ENCODE measurements around the gene ROBO4.

The ROBO4 gene

DNA sequence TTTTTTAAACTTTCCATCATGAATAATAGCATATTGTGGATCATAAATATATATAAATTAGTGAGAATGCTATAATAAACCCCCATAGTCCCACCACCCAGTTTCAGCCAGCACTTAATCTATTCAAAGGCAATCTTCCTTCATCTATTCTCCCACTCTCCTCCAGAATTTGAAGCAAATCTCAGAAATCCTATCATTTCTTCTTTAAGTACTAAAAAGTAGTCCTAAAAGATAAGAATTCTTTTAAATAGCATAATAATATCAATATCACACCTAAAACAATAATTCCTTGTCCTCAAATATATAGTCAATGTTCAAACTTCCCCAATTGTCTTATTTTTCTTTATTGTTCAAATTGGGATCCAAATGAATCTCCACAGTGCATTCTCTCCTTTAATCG is 57.0 kb downstream of the ROBO4 start:
- no peak for DNase-seq (ENCODE audit: low spot score)

DNA sequence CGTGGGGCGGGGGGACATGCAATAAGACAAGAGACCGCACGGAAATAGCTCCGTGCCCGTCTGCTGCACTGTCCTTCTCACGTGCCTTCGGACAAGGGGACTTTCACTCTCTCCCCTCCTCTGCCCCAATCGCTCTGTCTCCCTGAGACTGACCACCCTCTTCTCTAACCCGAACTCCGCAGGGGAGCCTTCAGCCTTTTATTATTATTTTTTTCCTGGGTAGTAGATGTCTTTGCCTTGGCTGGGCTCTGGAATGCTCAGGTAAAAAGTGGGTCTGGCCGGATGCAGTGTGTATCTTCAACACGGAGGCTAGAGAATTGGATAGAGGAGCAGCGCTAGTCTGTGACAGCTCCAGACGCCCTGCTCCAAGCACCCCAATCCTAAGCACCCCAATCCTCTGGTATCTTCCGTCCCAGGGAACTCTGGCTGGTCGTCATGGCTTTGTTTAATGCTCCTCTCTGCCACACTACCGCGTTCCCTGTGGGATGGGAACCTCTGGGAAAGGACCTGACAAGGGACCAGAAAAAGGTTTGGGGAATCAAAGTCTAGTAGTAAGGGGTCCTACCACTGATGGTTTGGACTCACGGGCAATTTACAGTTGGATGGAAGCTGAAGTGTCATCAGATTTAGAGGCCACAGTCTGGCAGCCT is 57.6 kb downstream of the ROBO4 start:
- no peak for DNase-seq (ENCODE audit: low spot score)

DNA sequence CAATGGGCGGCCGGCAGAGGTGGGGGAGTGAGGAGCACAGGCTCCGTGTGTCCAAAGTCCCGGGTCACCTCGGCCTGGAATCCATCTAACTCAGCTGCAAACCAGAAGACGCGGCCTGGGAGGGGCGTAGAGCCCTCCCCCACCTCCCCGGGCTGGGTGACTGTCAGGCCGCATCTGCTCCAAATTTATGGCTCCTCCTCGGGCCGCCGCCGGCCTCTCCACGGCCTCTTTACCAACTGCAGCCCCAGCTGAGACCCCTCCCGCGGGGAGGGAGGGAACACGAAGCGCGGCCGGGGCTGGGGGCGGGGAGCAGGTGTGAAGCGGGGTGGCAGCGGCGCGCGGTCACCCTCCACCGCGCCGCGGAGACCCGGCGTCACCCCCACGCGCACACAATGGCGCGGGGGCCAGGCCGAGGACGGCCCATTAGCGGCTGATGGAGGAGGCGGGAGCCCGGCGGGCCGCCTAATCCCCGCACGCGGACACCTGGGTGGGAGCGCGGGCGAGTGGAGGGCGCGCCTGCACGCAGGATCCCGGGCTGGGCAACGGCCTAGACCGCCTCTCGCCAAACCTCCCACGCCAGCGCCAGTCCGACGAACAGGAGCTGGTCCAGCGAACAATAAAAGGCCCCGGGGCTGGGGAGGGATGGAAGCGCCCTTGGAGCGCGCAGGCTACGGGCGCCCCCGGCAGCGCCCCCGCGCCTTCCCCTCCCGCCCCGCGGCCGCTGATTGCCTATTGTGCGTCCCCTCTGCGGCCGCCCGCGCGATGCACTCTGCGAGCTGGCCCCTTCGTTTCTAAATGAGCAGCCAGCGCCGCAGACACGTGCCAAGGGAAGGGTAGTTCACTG is 58.3 kb downstream of the ROBO4 start:
- DNase-seq (ENCODE audit: low spot score) = no peak

DNA sequence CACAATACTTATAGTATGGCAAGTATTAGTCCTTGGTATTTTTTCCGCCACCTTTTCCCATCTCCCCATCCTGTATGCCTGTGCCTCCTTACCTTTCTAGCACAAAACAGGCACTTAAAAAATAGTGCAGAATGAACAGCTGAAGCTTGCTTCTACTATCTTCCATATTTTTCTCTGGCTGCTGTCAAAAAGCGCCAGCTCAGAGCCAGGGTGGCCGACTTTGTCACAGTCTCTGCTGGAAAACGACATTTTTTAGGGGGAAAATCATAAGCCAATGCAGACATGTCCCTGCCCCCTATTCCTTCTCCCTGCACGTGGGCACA is 58.9 kb downstream of the ROBO4 start:
- no peak for DNase-seq (ENCODE audit: low spot score)

DNA sequence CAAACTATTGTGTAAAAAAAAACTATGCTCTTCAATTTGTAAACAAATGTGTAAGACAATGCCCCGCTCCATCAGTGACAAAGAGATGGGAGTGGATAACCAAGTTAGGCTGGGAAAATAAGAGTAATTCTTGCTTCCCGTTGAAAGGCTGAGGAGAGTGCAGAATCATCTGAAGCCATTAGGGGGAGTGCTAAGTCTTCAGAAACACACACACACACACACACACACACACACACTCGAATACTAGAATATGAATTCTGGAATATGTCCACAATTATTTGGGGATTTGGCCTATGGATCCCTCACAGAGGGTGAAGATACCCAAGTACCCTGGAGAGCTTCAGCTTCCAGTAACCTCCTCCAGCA is 60.2 kb downstream of the ROBO4 start:
- DNase-seq (ENCODE audit: low spot score) = peak; percentile 74

DNA sequence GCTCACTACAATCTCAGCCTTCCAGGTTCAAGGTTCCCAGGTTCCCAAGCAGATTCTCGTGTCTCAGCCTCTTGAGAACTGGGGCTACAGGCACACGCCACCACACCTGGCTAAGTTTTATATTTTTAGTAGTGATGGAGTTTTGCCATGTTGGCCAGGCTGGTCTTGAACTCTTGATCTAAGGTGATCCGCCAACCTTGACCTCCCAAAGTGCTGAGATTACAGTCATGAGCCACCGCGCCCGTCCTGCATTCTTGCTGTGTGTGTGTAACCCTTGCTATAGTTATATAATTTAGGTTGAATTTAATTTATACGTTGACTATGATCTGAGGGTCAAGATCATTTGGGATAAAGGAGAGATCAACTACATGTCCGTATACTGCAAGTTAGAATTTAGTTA is 61.7 kb downstream of the ROBO4 start:
- DNase-seq (ENCODE audit: low spot score) = no peak

DNA sequence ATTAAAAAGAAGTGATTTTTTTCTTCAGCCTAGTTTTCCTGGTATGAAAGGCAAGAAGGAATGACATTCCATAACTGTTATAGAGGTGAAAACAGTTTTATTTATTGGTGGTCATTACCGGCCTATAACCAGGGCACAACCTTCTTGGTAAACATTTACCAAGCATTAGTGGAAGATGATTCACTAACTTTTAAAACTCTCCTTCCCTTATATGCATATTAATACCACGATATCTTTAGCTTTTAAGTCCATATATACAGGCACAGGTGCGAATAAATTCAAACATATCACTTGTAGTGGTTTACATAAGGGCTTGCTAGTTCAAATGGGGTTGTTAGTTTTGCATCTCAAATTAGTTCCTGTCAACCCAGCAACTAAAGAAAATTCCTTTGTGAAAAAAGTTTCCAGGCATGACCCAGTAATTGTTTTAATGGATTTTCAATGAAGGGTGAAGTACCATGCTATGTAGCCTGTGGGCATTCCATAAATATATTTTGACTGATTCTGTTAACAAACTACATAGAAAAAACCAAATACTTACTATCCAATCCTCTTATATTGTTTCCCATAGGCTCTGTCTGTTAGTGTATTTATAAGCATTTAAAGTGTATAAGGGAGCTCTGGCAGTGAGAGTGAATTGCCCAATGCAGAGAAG is 63.0 kb downstream of the ROBO4 start:
- DNase-seq (ENCODE audit: low spot score) = no peak
